Measurements from ENCODE around the gene IL31RA.

DNA sequence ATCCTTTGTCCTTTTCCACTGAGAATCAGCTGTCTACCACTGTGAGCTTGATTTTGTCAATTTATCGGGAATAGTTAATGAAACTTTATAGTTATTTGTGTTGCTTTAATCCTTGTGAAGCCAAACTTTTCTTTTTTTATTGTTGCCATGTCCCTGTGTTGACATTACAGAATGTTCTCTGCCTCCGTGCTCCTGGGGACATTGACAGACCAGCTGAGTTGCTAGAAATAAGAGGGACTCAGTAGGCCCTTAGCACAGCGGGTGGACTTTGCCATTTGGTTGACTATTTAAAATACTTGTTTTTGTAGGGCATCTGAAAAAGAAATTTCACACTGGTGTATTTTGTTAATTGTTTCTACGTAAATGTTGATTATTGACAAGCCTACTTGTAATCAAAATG is 70.5 kb downstream of the IL31RA start:
- TF ChIP-seq, protein P1, sequence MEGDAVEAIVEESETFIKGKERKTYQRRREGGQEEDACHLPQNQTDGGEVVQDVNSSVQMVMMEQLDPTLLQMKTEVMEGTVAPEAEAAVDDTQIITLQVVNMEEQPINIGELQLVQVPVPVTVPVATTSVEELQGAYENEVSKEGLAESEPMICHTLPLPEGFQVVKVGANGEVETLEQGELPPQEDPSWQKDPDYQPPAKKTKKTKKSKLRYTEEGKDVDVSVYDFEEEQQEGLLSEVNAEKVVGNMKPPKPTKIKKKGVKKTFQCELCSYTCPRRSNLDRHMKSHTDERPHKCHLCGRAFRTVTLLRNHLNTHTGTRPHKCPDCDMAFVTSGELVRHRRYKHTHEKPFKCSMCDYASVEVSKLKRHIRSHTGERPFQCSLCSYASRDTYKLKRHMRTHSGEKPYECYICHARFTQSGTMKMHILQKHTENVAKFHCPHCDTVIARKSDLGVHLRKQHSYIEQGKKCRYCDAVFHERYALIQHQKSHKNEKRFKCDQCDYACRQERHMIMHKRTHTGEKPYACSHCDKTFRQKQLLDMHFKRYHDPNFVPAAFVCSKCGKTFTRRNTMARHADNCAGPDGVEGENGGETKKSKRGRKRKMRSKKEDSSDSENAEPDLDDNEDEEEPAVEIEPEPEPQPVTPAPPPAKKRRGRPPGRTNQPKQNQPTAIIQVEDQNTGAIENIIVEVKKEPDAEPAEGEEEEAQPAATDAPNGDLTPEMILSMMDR (IDR thresholded peaks at IDR 0.05): no peak
- no peak for TF ChIP-seq POLR2A (IDR thresholded peaks at IDR 0.05)

All from lower leg skin (tissue), 3 donors.